Nephron progenitor cell (in vitro differentiated cells): Measurements from ENCODE around the gene USP38.
"Not testable (repeated sequence)": the region's sequence is repeated elsewhere in the genome, so short reads cannot be mapped to it uniquely, and the experiment has no call there.

Source experiments
- DNase-seq: peaks from one replicate; pipeline ENCODE4 v3.0.0; 2021
- H3K27ac Mint-ChIP-seq: 2 replicates; pipeline ENCODE4 v1.8.0; 2021; ENCODE audit warnings: mild to moderate bottlenecking, moderate library complexity, mixed read lengths
- H3K27me3 Mint-ChIP-seq: 2 replicates; pipeline ENCODE4 v1.8.0; 2021; ENCODE audit warnings: mild to moderate bottlenecking, low read depth, mixed read lengths; ENCODE audit not compliant: poor library complexity
- H3K36me3 Mint-ChIP-seq: 2 replicates; pipeline ENCODE4 v1.8.0; 2021; ENCODE audit warnings: low read depth, mixed read lengths
- H3K4me1 Mint-ChIP-seq: 2 replicates; pipeline ENCODE4 v1.8.0; 2021; ENCODE audit warnings: mixed read lengths
- H3K4me3 Mint-ChIP-seq: 2 replicates; pipeline ENCODE4 v1.8.0; 2021; ENCODE audit warnings: mild to moderate bottlenecking, moderate library complexity, mixed read lengths
- H3K9me3 Mint-ChIP-seq: 2 replicates; pipeline ENCODE4 v1.8.0; 2021; ENCODE audit warnings: mild to moderate bottlenecking, moderate library complexity, mixed read lengths
- CTCF ChIP-seq: fragments of 200-600 bp; sonication (generic); IDR thresholded peaks from 2 replicates; pipeline ENCODE4 v1.5.0; 2021; ENCODE audit warnings: antibody characterized with exemption

The USP38 gene

DNA sequence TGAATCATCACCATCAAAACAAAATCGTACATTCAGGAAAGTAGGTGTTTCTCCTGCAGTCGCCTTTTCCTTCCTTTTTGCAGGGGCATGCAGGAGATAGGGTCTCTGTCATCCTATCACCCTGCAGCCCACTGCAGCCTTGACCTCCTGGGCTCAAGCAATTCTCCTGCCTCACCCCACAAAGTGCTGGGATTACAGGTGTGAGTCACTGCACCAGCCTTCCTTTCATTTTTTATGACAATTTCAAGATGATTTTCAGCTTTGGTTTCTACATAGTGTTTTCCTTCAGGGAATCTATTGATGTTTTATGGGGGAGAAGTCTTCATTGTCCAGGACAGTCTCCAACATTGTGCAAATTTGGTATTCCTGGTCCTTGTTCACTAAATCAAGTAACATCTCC, 71.7 kb downstream of the USP38 start:
- Mint-ChIP-seq H3K27me3 (peaks cover 4% of the 10 kb centered on the region), H3K27ac (no peak overlapping the region), H3K4me3 (no peak overlapping the region), H3K36me3 (no peaks in the 10 kb centered on the region), H3K4me1 (peaks cover 6% of the 10 kb centered on the region), H3K9me3 (no peaks in the 10 kb centered on the region)
- TF ChIP-seq CTCF: no peak
- DNase-seq: no peak

DNA sequence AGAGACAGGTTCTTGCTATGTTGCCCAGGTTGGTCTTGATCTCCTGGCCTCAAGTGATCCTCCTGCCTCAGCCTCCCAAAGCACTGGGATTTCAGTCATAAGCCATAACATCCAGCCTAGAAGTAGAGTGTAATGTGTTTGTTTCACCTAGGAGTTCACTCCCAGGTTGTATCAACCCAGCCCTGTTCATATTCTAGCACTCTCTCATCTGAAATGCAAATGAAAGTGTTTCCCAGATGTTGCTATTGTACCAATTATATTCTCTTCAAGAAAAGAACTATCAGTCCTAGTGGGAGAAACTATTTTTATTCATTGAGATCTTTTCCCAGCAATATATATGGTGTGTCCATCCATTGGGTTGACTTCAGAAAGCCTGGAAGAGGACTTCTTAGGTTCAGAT, 72.6 kb downstream of the USP38 start:
- DNase-seq: no peak
- Mint-ChIP-seq H3K9me3 (no peaks in the 10 kb centered on the region), H3K27me3 (peaks cover 7% of the 10 kb centered on the region), H3K27ac (no peak overlapping the region), H3K4me1 (peaks cover 6% of the 10 kb centered on the region), H3K4me3 (no peak overlapping the region), H3K36me3 (no peaks in the 10 kb centered on the region)
- no peak for TF ChIP-seq CTCF

GRCh38 chr4:143260750-143261149, 76.0 kb downstream of the USP38 start:
- Mint-ChIP-seq H3K27ac (no peak overlapping the region), H3K4me3 (no peak overlapping the region), H3K4me1 (no peaks in the 10 kb centered on the region), H3K27me3 (peaks cover 6% of the 10 kb centered on the region), H3K9me3 (no peaks in the 10 kb centered on the region), H3K36me3 (no peaks in the 10 kb centered on the region)
- TF ChIP-seq CTCF: no peak
- no peak for DNase-seq

GRCh38 chr4:143262838-143263237, 78.1 kb downstream of the USP38 start:
- H3K9me3 Mint-ChIP-seq: peaks cover 17% of the 10 kb centered on the region
- no peak for TF ChIP-seq CTCF
- no peak for DNase-seq
- H3K27ac Mint-ChIP-seq: no peak overlapping the region
- peaks cover 6% of the 10 kb centered on the region for H3K27me3 Mint-ChIP-seq
- H3K4me1 Mint-ChIP-seq: no peaks in the 10 kb centered on the region
- no peak overlapping the region for H3K4me3 Mint-ChIP-seq
- H3K36me3 Mint-ChIP-seq: no peaks in the 10 kb centered on the region

GRCh38 chr4:143267690-143268089, 83.0 kb downstream of the USP38 start:
- not testable (repeated sequence) for DNase-seq, H3K4me1 Mint-ChIP-seq, H3K27me3 Mint-ChIP-seq, H3K4me3 Mint-ChIP-seq, H3K36me3 Mint-ChIP-seq, H3K27ac Mint-ChIP-seq
- H3K9me3 Mint-ChIP-seq: peaks cover 39% of the 10 kb centered on the region

GRCh38 chr4:143270256-143270838, 85.6 kb downstream of the USP38 start:
- TF ChIP-seq CTCF: no peak
- H3K36me3 Mint-ChIP-seq: no peaks in the 10 kb centered on the region
- no peak overlapping the region for H3K4me3 Mint-ChIP-seq
- H3K9me3 Mint-ChIP-seq: peaks cover 39% of the 10 kb centered on the region
- H3K27ac Mint-ChIP-seq: no peak overlapping the region
- H3K27me3 Mint-ChIP-seq: no peaks in the 10 kb centered on the region
- H3K4me1 Mint-ChIP-seq: no peaks in the 10 kb centered on the region
- DNase-seq: no peak
